ENCODE measurements around the gene PLA2G2D.

The PLA2G2D gene

DNA sequence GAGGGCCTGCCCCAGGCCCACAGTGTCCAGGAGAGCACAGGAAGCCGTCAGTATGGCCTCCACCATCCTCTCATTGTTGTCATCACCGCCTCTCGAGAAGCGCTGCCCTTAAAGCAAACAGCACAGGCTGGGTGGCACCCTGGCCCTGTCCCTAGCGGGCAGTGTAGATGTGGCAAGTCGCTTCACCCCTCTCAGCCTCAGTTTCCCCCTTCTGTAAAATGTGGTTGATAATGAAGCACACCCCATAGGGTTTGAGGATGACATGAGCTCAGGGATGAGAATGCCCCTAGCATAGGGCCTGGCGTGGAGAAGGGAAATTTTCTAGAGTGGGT, 33.2 kb upstream of the PLA2G2D start:
- no peaks in the 10 kb centered on the region for H3K36me3 ChIP-seq (ENCODE audit: control insufficient read depth in 2 of 2, insufficient read depth in 1 of 2, low read length in 2 of 2)
- no peak overlapping the region for H3K4me3 ChIP-seq (ENCODE audit: low read depth, low read length)
- CTCF ChIA-PET: interaction anchor here (0.6 to 6.0 kb wide), 18 partner anchors 8 to 490 kb away, joined by 3 to 53 read pairs (median 4); no protein-coding TSS in a partner anchor
- no peak overlapping the region for H3K27ac ChIP-seq (ENCODE audit: extremely low read depth, low read depth, low read length)
- TF ChIP-seq, protein P1, sequence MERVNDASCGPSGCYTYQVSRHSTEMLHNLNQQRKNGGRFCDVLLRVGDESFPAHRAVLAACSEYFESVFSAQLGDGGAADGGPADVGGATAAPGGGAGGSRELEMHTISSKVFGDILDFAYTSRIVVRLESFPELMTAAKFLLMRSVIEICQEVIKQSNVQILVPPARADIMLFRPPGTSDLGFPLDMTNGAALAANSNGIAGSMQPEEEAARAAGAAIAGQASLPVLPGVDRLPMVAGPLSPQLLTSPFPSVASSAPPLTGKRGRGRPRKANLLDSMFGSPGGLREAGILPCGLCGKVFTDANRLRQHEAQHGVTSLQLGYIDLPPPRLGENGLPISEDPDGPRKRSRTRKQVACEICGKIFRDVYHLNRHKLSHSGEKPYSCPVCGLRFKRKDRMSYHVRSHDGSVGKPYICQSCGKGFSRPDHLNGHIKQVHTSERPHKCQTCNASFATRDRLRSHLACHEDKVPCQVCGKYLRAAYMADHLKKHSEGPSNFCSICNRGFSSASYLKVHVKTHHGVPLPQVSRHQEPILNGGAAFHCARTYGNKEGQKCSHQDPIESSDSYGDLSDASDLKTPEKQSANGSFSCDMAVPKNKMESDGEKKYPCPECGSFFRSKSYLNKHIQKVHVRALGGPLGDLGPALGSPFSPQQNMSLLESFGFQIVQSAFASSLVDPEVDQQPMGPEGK (tag by site-specific recombination; IDR thresholded peaks at IDR 0.05): no peak
- TF ChIP-seq, protein P2, sequence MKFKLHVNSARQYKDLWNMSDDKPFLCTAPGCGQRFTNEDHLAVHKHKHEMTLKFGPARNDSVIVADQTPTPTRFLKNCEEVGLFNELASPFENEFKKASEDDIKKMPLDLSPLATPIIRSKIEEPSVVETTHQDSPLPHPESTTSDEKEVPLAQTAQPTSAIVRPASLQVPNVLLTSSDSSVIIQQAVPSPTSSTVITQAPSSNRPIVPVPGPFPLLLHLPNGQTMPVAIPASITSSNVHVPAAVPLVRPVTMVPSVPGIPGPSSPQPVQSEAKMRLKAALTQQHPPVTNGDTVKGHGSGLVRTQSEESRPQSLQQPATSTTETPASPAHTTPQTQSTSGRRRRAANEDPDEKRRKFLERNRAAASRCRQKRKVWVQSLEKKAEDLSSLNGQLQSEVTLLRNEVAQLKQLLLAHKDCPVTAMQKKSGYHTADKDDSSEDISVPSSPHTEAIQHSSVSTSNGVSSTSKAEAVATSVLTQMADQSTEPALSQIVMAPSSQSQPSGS (tag by site-specific recombination; IDR thresholded peaks at IDR 0.05; ENCODE audit: low read depth): no peak
- TF ChIP-seq ZNF747 (tag by site-specific recombination; IDR thresholded peaks at IDR 0.05) (no peak), ZNF776 (tag by site-specific recombination; IDR thresholded peaks at IDR 0.05; ENCODE audit: borderline replicate concordance) (no peak), SP2 (tag by site-specific recombination; IDR thresholded peaks at IDR 0.05) (no peak), ZNF701 (tag by site-specific recombination; IDR thresholded peaks at IDR 0.05) (no peak)
- TF ChIP-seq, protein P3, sequence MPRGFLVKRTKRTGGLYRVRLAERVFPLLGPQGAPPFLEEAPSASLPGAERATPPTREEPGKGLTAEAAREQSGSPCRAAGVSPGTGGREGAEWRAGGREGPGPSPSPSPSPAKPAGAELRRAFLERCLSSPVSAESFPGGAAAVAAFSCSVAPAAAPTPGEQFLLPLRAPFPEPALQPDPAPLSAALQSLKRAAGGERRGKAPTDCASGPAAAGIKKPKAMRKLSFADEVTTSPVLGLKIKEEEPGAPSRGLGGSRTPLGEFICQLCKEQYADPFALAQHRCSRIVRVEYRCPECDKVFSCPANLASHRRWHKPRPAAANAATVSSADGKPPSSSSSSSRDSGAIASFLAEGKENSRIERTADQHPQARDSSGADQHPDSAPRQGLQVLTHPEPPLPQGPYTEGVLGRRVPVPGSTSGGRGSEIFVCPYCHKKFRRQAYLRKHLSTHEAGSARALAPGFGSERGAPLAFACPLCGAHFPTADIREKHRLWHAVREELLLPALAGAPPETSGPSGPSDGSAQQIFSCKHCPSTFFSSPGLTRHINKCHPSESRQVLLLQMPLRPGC (tag by site-specific recombination; IDR thresholded peaks at IDR 0.05): no peak
- no peaks in the 10 kb centered on the region for H3K4me1 ChIP-seq (ENCODE audit: control insufficient read depth, insufficient read depth, low read length)
- POLR2A ChIA-PET: no interaction called here
- H3K9me3 ChIP-seq (ENCODE audit: control insufficient read depth, insufficient read depth, low read depth, low read length): no peaks in the 10 kb centered on the region

DNA sequence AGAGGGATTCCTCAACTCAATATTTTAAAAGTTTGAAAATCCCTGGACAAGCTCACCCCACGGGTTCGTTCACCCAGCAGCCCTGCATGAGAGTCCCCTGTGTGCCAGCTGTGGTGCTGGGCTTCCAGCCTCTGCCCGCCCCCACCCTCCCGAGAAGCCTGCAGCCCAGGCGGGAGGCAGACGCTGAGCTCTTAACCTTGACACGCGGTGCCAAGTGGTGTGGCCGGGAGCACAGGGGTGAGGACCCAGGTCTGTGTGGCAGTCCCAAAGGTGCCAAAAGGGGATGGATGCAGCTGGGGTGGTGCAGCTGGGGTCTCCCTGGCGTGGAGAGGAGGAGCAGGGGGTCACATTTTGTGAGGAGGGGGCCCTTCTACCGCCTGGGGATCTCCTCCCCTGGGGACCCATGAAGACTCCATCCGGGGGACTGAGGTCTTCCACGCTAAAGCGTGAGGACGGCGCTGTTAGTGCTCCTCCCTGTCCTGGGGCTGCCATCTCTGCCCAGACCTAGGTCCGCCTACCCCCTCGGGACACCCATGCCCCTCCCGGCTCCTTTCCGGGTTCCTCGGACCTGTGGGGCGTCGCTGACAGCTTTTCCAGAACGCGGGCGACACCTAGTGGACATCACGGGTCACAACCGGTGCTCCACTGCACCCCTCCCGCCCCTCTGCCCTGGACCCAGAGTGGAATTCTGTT, 32.7 kb upstream of the PLA2G2D start:
- Histone ChIP-seq H3K9me3 (ENCODE audit: control insufficient read depth, insufficient read depth, low read depth, low read length) (no peaks in the 10 kb centered on the region), H3K4me3 (ENCODE audit: low read depth, low read length) (no peak overlapping the region; the same call in 1 of the 2 replicates), H3K4me1 (ENCODE audit: control insufficient read depth, insufficient read depth, low read length) (no peaks in the 10 kb centered on the region), H3K36me3 (ENCODE audit: control insufficient read depth in 2 of 2, insufficient read depth in 1 of 2, low read length in 2 of 2) (no peaks in the 10 kb centered on the region), H3K27ac (ENCODE audit: extremely low read depth, low read depth, low read length) (no peak overlapping the region)
- CTCF ChIA-PET: interaction anchor here (0.6 to 6.0 kb wide), 22 partner anchors 8 to 490 kb away, joined by 3 to 53 read pairs (median 4); no protein-coding TSS in a partner anchor
- POLR2A ChIA-PET: interaction anchor here (0.5 to 0.7 kb wide), 3 partner anchors 50 to 313 kb away, joined by 3 to 4 read pairs (median 3); no protein-coding TSS in a partner anchor
- TF ChIP-seq ZNF354C (tag by site-specific recombination; IDR thresholded peaks at IDR 0.05; ENCODE audit: borderline replicate concordance, low read depth) (no peak), ZNF423 (tag by site-specific recombination; IDR thresholded peaks at IDR 0.05) (0 out of 2 replicates have a peak, but pooled peaks have one; percentile 33), ZNF843 (tag by site-specific recombination; IDR thresholded peaks at IDR 0.05) (no peak), SCRT1 (tag by site-specific recombination; IDR thresholded peaks at IDR 0.05; ENCODE audit: borderline replicate concordance) (peak; percentile 98), GLIS2 (tag by site-specific recombination; IDR thresholded peaks at IDR 0.05) (peak; percentile 91), ZNF776 (tag by site-specific recombination; IDR thresholded peaks at IDR 0.05; ENCODE audit: borderline replicate concordance) (no peak), ZNF174 (tag by site-specific recombination; IDR thresholded peaks at IDR 0.05) (no peak), ZNF660 (tag by site-specific recombination; IDR thresholded peaks at IDR 0.05) (peak; percentile 71), ZNF561 (tag by site-specific recombination; IDR thresholded peaks at IDR 0.05; ENCODE audit: borderline replicate concordance) (0 out of 2 replicates have a peak, but pooled peaks have one; percentile 35), ZNF624 (tag by site-specific recombination; IDR thresholded peaks at IDR 0.05) (no peak), GLIS1 (tag by site-specific recombination; IDR thresholded peaks at IDR 0.05) (peak; percentile 71), ZBTB48 (tag by site-specific recombination; IDR thresholded peaks at IDR 0.05) (peak; percentile 14; the same call in 1 of the 2 replicates), ZNF341 (tag by site-specific recombination; IDR thresholded peaks at IDR 0.05; ENCODE audit: low read depth) (peak; percentile 75), ZNF335 (tag by site-specific recombination; conservative IDR thresholded peaks at IDR 0.05) (peak; percentile 61), ZNF248 (tag by site-specific recombination; IDR thresholded peaks at IDR 0.05) (no peak)
- TF ChIP-seq, protein P1 (tag by site-specific recombination; IDR thresholded peaks at IDR 0.05): peak; percentile 90
- TF ChIP-seq, protein P4, sequence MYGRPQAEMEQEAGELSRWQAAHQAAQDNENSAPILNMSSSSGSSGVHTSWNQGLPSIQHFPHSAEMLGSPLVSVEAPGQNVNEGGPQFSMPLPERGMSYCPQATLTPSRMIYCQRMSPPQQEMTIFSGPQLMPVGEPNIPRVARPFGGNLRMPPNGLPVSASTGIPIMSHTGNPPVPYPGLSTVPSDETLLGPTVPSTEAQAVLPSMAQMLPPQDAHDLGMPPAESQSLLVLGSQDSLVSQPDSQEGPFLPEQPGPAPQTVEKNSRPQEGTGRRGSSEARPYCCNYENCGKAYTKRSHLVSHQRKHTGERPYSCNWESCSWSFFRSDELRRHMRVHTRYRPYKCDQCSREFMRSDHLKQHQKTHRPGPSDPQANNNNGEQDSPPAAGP (tag by site-specific recombination; IDR thresholded peaks at IDR 0.05): 0 out of 2 replicates have a peak, but pooled peaks have one; percentile 48
- TF ChIP-seq, protein P5, sequence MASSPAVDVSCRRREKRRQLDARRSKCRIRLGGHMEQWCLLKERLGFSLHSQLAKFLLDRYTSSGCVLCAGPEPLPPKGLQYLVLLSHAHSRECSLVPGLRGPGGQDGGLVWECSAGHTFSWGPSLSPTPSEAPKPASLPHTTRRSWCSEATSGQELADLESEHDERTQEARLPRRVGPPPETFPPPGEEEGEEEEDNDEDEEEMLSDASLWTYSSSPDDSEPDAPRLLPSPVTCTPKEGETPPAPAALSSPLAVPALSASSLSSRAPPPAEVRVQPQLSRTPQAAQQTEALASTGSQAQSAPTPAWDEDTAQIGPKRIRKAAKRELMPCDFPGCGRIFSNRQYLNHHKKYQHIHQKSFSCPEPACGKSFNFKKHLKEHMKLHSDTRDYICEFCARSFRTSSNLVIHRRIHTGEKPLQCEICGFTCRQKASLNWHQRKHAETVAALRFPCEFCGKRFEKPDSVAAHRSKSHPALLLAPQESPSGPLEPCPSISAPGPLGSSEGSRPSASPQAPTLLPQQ (tag by site-specific recombination; IDR thresholded peaks at IDR 0.05): 0 out of 2 replicates have a peak, but pooled peaks have one; percentile 37

Data from HEK293 (cell line).